Spleen (tissue), 11 donors: ENCODE results near the gene EFHD2. TPM values are rescaled to one million over a fixed set of nuclear protein-coding genes. Genes with fewer than 3 reads are reported as not detected.

ENCODE experiments used
- DNase-seq: peaks from one replicate; pipeline ENCODE4 v3.0.0-alpha.2; 2020
- H3K27ac ChIP-seq, 8 donors: fragments of 200-600 bp; sonication (generic) in 7 of 8; 1 replicate in 4 of 8; 2 replicates in 4 of 8; pipeline versions ENCODE4 v1.5.0 to v1.8.0; 2016 to 2021; ENCODE audit warnings: inconsistent platforms in 4 of 8, mild to moderate bottlenecking in 4 of 8, moderate library complexity in 1 of 8
- H3K27me3 ChIP-seq, 7 donors: fragments of 200-600 bp; sonication (generic) in 6 of 7; replicated peaks in 1 of 7; 1 replicate in 4 of 7; 2 replicates in 3 of 7; pipeline versions ENCODE4 v1.5.0 to v1.8.0; 2016 to 2021; ENCODE audit warnings: inconsistent platforms in 3 of 7, mild to moderate bottlenecking in 1 of 7
- H3K36me3 ChIP-seq, 6 donors: fragments of 200-600 bp; sonication (generic) in 5 of 6; 1 replicate in 4 of 6; 2 replicates in 2 of 6; pipeline versions ENCODE4 v1.5.0 to v1.8.0; 2016 to 2021; ENCODE audit warnings: inconsistent platforms in 2 of 6
- H3K4me1 ChIP-seq, 6 donors: fragments of 200-600 bp; sonication (generic) in 5 of 6; 1 replicate in 3 of 6; 2 replicates in 3 of 6; pipeline versions ENCODE4 v1.5.0 to v1.8.0; 2016 to 2021; ENCODE audit warnings: inconsistent platforms in 3 of 6
- H3K4me3 ChIP-seq, 8 donors: fragments of 200-600 bp; sonication (generic) in 7 of 8; 1 replicate in 4 of 8; 2 replicates in 4 of 8; pipeline versions ENCODE4 v1.5.0 to v1.8.0; 2016 to 2021; ENCODE audit warnings: inconsistent platforms in 4 of 8, mild to moderate bottlenecking in 4 of 8, moderate library complexity in 2 of 8
- H3K9me3 ChIP-seq, 8 donors: fragments of 200-600 bp; sonication (generic) in 7 of 8; 1 replicate in 4 of 8; 2 replicates in 4 of 8; pipeline versions ENCODE4 v1.5.0 to v1.8.0; 2016 to 2021; ENCODE audit warnings: inconsistent platforms in 4 of 8
- CTCF ChIP-seq, 11 experiments: fragments of 200-600 bp in 7 of 11; fragments of 450-650 bp in 4 of 11; sonication (generic) in 4 of 11; IDR thresholded peaks in 8 of 11; conservative IDR thresholded peaks in 3 of 11; 1 replicate in 7 of 11; 2 replicates in 4 of 11; pipeline versions ENCODE4 v1.4.0 to v1.8.0; 2016 to 2021; ENCODE audit warnings: antibody characterized with exemption in 11 of 11, inconsistent platforms in 4 of 11, mild to moderate bottlenecking in 1 of 11
- POLR2A ChIP-seq, 3 donors: fragments of 450-650 bp; IDR thresholded peaks; one replicate each; pipeline ENCODE4 v1.5.1; 2017; ENCODE audit warnings: antibody characterized with exemption in 3 of 3, mild to moderate bottlenecking in 1 of 3
- POLR2AphosphoS5 ChIP-seq, 3 donors: sonication (generic); formaldehyde crosslinking; IDR thresholded peaks; one replicate each; pipeline ENCODE4 v1.5.1; 2017; ENCODE audit warnings: antibody characterized with exemption in 3 of 3
- WGBS, 5 donors: extraction: QIAGEN DNeasy Blood & Tissue Kit in 3 of 5; methylation state at CpG; one replicate each; pipeline versions ENCODE4 v1.1.5 to v1.1.7; 2013 to 2018; 5-methylcytosine and 5-hydroxymethylcytosine counted together
- intact Hi-C: fragments of 100-400 bp; cut with DNase I; formaldehyde crosslinking; loops from one replicate; pipeline ENCODE4 v1.15.0; 2023; ENCODE audit warnings: low total_unique reads
- polyA plus RNA-seq, 3 donors: library from polyadenylated mRNA; stranded (reverse); fragments of 200-250 nt; gene quantifications; one replicate each; pipeline ENCODE4 v1.2.1, GENCODE V29; 2013
- total RNA-seq, 7 donors: library from RNA; depleted of rRNA in 3 of 7; stranded (reverse); fragments of >200 nt in 3 of 7; fragmentation: NEBNext Ultra II Directional in 4 of 7; extraction: Animal tissue kit (Norgen Biotek cat#: 25700) in 4 of 7; gene quantifications; one replicate each; pipeline versions ENCODE4 v1.1.0 to v1.2.1, GENCODE V29; 2016 to 2021
- donor health status: healthy with polysubstance abuse.
- donor health status: DM: no; HTN: no; CAD: no; lungs with moderate emphysema.
- donor health status: DM: no; HTN: no; CAD: no.
- donor health status: Bipolar disorder and iron deficiency.
- donor health status: healthy.
- donor health status: DM: no; HTN: no; CAD: no.
- donor health status: DM: yes; HTN: yes; CAD: no.

EFHD2 gene
- total and polyA plus RNA-seq, 10 donors: 81.8 to 226 (median 155) TPM

- no peak for TF ChIP-seq POLR2A (IDR thresholded peaks at IDR 0.05)
- no peak for TF ChIP-seq POLR2AphosphoS5 (IDR thresholded peaks at IDR 0.05)
- no peak for TF ChIP-seq CTCF (IDR thresholded peaks at IDR 0.05 in 8 of 11, conservative IDR thresholded peaks at IDR 0.05 in 3 of 11)
- no peak for DNase-seq
- Histone ChIP-seq H3K9me3 (no peaks in the 10 kb centered on the region), H3K4me3 (no peak overlapping the region), H3K27ac (no peak overlapping the region), H3K36me3 (no peaks in the 10 kb centered on the region), H3K4me1 (peaks cover 0 to 3% (median 0%) of the 10 kb centered on the region in 6 donors), H3K27me3 (peaks cover 0 to 25% (median 0%) of the 10 kb centered on the region in 7 donors)
- intact Hi-C loops: no loop called here
- WGBS, 5 donors: 91 to 97% (median 91%) methylated on average over 3 to 8 of the region's 8 CpGs
Measured at GRCh38 chr1:15442119-15442518, 32.4 kb downstream of the EFHD2 start.

- Histone ChIP-seq H3K27me3 (peaks cover 0 to 32% (median 0%) of the 10 kb centered on the region in 7 donors), H3K36me3 (no peaks in the 10 kb centered on the region), H3K27ac (no peak overlapping the region), H3K4me3 (no peak overlapping the region), H3K9me3 (no peaks in the 10 kb centered on the region), H3K4me1 (peaks cover 0 to 3% (median 0%) of the 10 kb centered on the region in 6 donors)
- DNase-seq: no peak
- TF ChIP-seq CTCF (IDR thresholded peaks at IDR 0.05 in 8 of 11, conservative IDR thresholded peaks at IDR 0.05 in 3 of 11): no peak
- no peak for TF ChIP-seq POLR2A (IDR thresholded peaks at IDR 0.05)
- TF ChIP-seq POLR2AphosphoS5 (IDR thresholded peaks at IDR 0.05): no peak
- intact Hi-C loops: no loop called here
- WGBS, 5 donors: 76 to 94% (median 89%) methylated on average over 5 of the region's 5 CpGs
Measured at GRCh38 chr1:15442759-15443158, 33.1 kb downstream of the EFHD2 start.

GRCh38 chr1:15443281-15443680, 33.6 kb downstream of the EFHD2 start:
- H3K4me1 ChIP-seq: peaks cover 0 to 3% (median 0%) of the 10 kb centered on the region in 6 donors
- TF ChIP-seq CTCF (IDR thresholded peaks at IDR 0.05 in 8 of 11, conservative IDR thresholded peaks at IDR 0.05 in 3 of 11) (no peak), POLR2A (IDR thresholded peaks at IDR 0.05) (no peak), POLR2AphosphoS5 (IDR thresholded peaks at IDR 0.05) (no peak)
- no peak for DNase-seq
- H3K4me3 ChIP-seq: no peak overlapping the region
- H3K36me3 ChIP-seq: no peaks in the 10 kb centered on the region
- peaks cover 0 to 32% (median 0%) of the 10 kb centered on the region in 7 donors for H3K27me3 ChIP-seq
- H3K9me3 ChIP-seq: no peaks in the 10 kb centered on the region
- no peak overlapping the region for H3K27ac ChIP-seq
- 71 to 92% (median 79%) methylated on average over 4 to 5 of the region's 5 CpGs for WGBS, 5 donors
- intact Hi-C loops: no loop called here

GRCh38 chr1:15444468-15445389, 35.0 kb downstream of the EFHD2 start:
- no peaks in the 10 kb centered on the region for H3K36me3 ChIP-seq
- 79 to 89% (median 84%) methylated on average over 16 to 17 of the region's 17 CpGs for WGBS, 5 donors
- no peak overlapping the region for H3K4me3 ChIP-seq
- H3K27ac ChIP-seq: no peak overlapping the region
- no peaks in the 10 kb centered on the region for H3K9me3 ChIP-seq
- peaks cover 0 to 3% (median 0%) of the 10 kb centered on the region in 6 donors for H3K4me1 ChIP-seq
- intact Hi-C loops: no loop called here
- DNase-seq: no peak
- peaks cover 0 to 32% (median 0%) of the 10 kb centered on the region in 7 donors for H3K27me3 ChIP-seq
- TF ChIP-seq CTCF (IDR thresholded peaks at IDR 0.05 in 8 of 11, conservative IDR thresholded peaks at IDR 0.05 in 3 of 11) (no peak), POLR2A (IDR thresholded peaks at IDR 0.05) (no peak), POLR2AphosphoS5 (IDR thresholded peaks at IDR 0.05) (no peak)
